Common myeloid progenitor, CD34-positive (primary cell): ENCODE results near the gene PIGW.

Experiments
- CTCF ChIA-PET: fragments of 350-600 bp; sonication (Branson Sonifier 250); formaldehyde crosslinking; loops from one replicate; lab custom pipeline; 2021; ENCODE audit warnings: antibody characterized with exemption; lab: Charles Lee
- POLR2A ChIA-PET: fragments of 350-600 bp; sonication (Branson Sonifier 250); formaldehyde crosslinking; loops from one replicate; lab custom pipeline; 2021; ENCODE audit warnings: antibody characterized with exemption; lab: Charles Lee
- DNase-seq, 3 donors: peaks; one replicate each; pipeline versions ENCODE4 v3.0.0 to v3.0.0-alpha.2; 2013
- H3K27ac ChIP-seq, 2 experiments: 1 replicate in 1 of 2; 2 replicates in 1 of 2; pipeline ENCODE4 v1.7.0; 2013; ENCODE audit warnings: inconsistent platforms in 2 of 2, low read length in 2 of 2, mild to moderate bottlenecking in 2 of 2, low read depth in 1 of 2, moderate library complexity in 1 of 2; ENCODE audit not compliant: severe bottlenecking in 2 of 2, insufficient read depth in 1 of 2, poor library complexity in 1 of 2
- H3K27me3 ChIP-seq, 5 experiments: replicated peaks in 2 of 5; 1 replicate in 3 of 5; 2 replicates in 2 of 5; pipeline versions ENCODE4 v1.6.1 to v1.7.0; 2013; ENCODE audit warnings: low read length in 4 of 5, mild to moderate bottlenecking in 2 of 5, moderate library complexity in 2 of 5, inconsistent platforms in 1 of 5; ENCODE audit not compliant: insufficient read depth in 5 of 5, control insufficient read depth in 4 of 5
- H3K36me3 ChIP-seq, 4 experiments: 1 replicate in 2 of 4; 2 replicates in 2 of 4; pipeline versions ENCODE4 v1.6.1 to v1.7.0; 2013; ENCODE audit warnings: low read length in 3 of 4, control low read depth in 1 of 4, mild to moderate bottlenecking in 1 of 4; ENCODE audit not compliant: control insufficient read depth in 4 of 4, insufficient read depth in 4 of 4
- H3K4me1 ChIP-seq, 4 experiments: 1 replicate in 3 of 4; 2 replicates in 1 of 4; pipeline versions ENCODE4 v1.6.1 to v1.7.1; 2013; ENCODE audit warnings: low read length in 3 of 4, mild to moderate bottlenecking in 3 of 4, control low read depth in 1 of 4, inconsistent platforms in 1 of 4, moderate library complexity in 1 of 4; ENCODE audit not compliant: control insufficient read depth in 4 of 4, insufficient read depth in 4 of 4; ENCODE audit errors: control extremely low read depth in 1 of 4
- H3K4me3 ChIP-seq, 7 experiments: 1 replicate in 4 of 7; 2 replicates in 3 of 7; pipeline versions ENCODE4 v1.5.1 to v1.7.0; 2013; ENCODE audit warnings: mild to moderate bottlenecking in 7 of 7, low read length in 6 of 7, moderate library complexity in 6 of 7, inconsistent platforms in 2 of 7, low read depth in 2 of 7, control low read depth in 1 of 7; ENCODE audit not compliant: insufficient read depth in 4 of 7, control insufficient read depth in 1 of 7; ENCODE audit errors: extremely low read depth in 1 of 7
- H3K9me3 ChIP-seq, 5 experiments: 1 replicate in 4 of 5; 2 replicates in 1 of 5; pipeline versions ENCODE4 v1.6.1 to v1.7.1; 2013; ENCODE audit warnings: low read length in 4 of 5, mild to moderate bottlenecking in 2 of 5, inconsistent platforms in 1 of 5, low read depth in 1 of 5, moderate library complexity in 1 of 5; ENCODE audit not compliant: control insufficient read depth in 4 of 5, insufficient read depth in 2 of 5; ENCODE audit errors: control extremely low read depth in 1 of 5
- WGBS: methylation state at CpG from one replicate; pipeline ENCODE4 v1.1.5; 2013; ENCODE audit not compliant: insufficient coverage; 5-methylcytosine and 5-hydroxymethylcytosine counted together

Gene PIGW

DNA sequence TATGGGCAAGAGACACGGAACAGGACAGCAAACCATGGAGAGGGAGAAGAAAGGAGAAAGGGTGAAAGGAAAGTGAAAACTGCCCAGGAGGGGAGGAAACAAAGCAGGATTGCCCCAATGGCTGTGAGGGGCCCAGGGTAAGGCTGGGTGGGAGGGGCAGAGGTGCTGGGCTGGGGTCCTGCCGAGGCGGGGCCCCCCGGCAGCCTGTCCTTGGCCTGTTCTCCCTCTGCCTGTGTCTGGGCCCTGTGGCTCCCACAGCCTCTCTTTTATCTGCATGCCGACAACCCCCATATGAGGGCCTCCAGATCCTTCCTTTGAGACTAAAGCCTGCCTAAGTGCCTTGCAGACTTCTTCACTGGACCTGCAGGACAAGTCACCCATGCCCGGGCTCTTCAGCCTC lies 32.8 kb upstream of the PIGW start:
- Histone ChIP-seq H3K4me3 (no peak overlapping the region), H3K36me3 (peaks cover 2 to 82% (median 67%) of the 10 kb centered on the region in 4 experiments), H3K4me1 (no peaks in the 10 kb centered on the region), H3K27me3 (no peaks in the 10 kb centered on the region), H3K27ac (no peak overlapping the region), H3K9me3 (no peaks in the 10 kb centered on the region)
- POLR2A ChIA-PET, result no interaction called here
- no peak for DNase-seq
- WGBS, result 98% methylated on average over 6 of the region's 6 CpGs
- CTCF ChIA-PET, result no interaction called here

DNA sequence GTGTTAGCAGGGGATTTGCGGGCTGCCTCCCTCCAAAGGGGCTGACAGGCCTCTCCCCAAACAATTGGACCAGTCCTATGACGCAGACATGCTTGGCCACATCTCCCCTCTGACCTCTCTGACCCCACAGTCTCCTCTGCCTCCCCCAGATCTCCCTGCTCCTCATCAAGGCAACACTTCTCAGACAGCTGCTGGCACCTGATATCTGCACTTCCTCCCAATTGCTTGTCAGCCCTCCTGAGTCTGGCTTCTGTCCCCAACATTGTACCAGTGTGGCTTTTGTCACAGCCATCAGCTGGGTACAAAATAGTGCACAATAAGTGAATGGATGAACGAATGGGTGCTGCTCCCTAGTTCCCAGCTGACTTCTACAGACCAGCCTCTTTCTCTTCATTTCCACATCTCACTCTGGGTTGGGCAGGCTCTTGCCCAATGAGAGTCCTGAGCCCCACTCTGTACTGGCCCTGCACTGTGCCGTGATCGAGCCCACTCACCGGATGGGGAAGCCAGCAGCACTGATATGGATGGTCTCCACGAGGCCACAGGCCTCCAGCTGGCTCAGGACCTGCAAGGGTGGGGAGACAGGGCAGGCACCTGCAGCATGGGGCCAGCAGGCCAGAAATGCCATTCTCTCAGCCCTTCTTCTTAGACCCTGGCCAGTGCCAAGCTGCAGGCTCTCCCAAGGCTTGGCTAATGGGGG lies 31.2 kb upstream of the PIGW start:
- ChIA-PET CTCF (no interaction called here), POLR2A (no interaction called here)
- H3K4me3 ChIP-seq, result no peak overlapping the region
- H3K27me3 ChIP-seq, result no peaks in the 10 kb centered on the region
- WGBS, result 98% methylated on average over 7 of the region's 7 CpGs
- H3K36me3 ChIP-seq, result peaks cover 2 to 84% (median 59%) of the 10 kb centered on the region in 4 experiments
- no peak for DNase-seq
- H3K4me1 ChIP-seq, result no peaks in the 10 kb centered on the region
- no peaks in the 10 kb centered on the region for H3K9me3 ChIP-seq
- H3K27ac ChIP-seq, result no peak overlapping the region

DNA sequence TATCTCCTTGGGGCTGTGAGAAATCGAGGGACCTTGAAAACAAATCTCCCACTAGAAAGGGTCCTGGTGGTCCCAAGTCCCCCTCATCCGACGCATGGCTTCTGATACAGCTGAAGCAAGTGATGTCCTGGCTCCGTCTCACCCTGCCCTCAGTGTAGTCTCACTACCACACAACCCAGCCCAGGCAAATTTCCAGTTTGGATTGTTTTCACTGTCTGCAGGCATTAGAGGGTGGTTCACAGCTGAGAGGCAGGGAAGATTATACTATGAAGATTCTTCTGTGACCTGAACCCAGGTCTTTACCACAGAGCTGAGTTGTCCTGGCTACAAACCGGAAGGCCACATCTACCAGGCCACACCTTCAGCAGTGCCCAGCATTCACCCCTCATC lies 30.6 kb upstream of the PIGW start:
- 100% methylated on average over 1 of the region's 5 CpGs for WGBS
- Histone ChIP-seq H3K4me3 (no peak overlapping the region), H3K36me3 (peaks cover 2 to 84% (median 59%) of the 10 kb centered on the region in 4 experiments), H3K4me1 (no peaks in the 10 kb centered on the region), H3K27me3 (no peaks in the 10 kb centered on the region), H3K27ac (no peak overlapping the region), H3K9me3 (no peaks in the 10 kb centered on the region)
- DNase-seq, result no peak
- ChIA-PET POLR2A (no interaction called here), CTCF (no interaction called here)

DNA sequence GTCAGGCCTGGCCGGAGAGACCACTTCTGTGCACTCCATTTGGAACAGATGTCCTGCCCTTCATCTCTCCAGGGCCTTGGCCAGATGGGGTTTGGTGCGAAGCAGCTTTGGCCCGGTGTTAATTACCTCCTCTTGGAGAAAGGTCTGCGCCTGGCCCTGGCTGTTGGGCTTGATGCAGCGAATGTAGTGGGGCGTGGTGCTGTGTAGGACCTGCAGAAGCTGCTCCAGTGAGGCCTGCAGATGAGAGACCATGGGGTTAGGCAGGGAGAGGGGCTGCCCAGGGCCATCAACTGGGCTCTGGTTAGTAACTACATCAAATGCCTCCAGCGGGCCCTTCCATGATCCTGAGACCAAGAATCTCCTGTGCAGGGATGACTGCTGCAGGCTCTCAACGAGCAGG lies 29.6 kb upstream of the PIGW start:
- CTCF ChIA-PET, result no interaction called here
- Histone ChIP-seq H3K9me3 (no peaks in the 10 kb centered on the region), H3K27ac (no peak overlapping the region), H3K36me3 (peaks cover 2 to 93% (median 62%) of the 10 kb centered on the region in 4 experiments), H3K27me3 (no peaks in the 10 kb centered on the region), H3K4me3 (no peak overlapping the region), H3K4me1 (no peaks in the 10 kb centered on the region)
- WGBS, result 95% methylated on average over 8 of the region's 8 CpGs
- POLR2A ChIA-PET, result no interaction called here
- no peak for DNase-seq

DNA sequence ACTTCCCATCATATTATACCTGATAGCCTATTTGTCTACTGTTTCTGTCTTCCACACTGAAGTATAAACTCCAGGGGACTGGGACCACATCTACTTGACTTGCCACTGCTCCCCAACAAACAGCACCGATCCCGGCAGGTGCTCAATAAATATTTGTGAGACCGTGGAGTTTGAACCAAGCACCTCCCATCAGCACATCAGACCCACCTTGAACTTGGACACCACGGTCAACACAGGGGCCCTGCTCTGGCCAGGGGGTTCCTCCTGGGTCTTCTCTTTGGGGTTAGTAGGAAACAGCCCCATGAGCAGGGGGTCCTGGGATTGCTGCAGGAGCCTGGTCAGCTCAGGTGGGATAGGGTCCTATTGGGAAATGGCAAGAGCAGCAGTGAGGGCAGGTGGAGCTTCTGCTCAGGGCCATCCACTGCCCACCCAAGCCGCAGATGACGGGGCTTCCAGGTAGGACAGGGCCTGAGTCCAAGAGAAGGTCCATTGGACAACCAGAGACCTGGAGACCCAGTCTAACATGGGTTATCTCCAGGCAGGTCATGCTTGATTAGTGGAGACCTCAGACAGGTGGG lies 28.4 kb upstream of the PIGW start:
- Histone ChIP-seq H3K27me3 (no peaks in the 10 kb centered on the region), H3K27ac (no peak overlapping the region), H3K36me3 (peaks cover 0 to 95% (median 63%) of the 10 kb centered on the region in 4 experiments), H3K4me1 (no peaks in the 10 kb centered on the region), H3K4me3 (no peak overlapping the region), H3K9me3 (no peaks in the 10 kb centered on the region)
- CTCF ChIA-PET, result no interaction called here
- WGBS, result 80% methylated on average over 6 of the region's 6 CpGs
- DNase-seq, result no peak
- POLR2A ChIA-PET, result no interaction called here

DNA sequence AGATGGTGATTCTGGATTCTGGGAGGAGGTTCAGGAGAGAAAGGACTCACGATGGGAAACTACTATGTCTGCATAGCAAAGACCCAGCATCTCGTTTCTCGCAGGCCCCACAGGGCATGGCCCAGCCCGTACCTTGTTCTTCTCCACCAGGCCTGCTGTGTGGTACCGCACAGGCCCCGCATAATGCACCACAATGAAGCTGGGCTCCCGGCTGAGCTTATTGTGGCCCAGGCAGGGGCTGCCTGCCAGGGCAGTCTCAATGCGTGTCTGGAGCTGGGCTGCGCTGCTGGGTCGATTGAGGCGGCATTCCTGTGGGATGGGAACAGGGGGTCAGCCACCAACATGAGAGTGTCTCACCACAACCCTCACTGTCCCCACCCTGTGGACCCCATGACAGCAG lies 28.0 kb upstream of the PIGW start:
- 100% methylated on average over 1 of the region's 11 CpGs for WGBS
- no peak overlapping the region for H3K27ac ChIP-seq
- no peaks in the 10 kb centered on the region for H3K27me3 ChIP-seq
- H3K9me3 ChIP-seq, result no peaks in the 10 kb centered on the region
- peaks cover 0 to 96% (median 64%) of the 10 kb centered on the region in 4 experiments for H3K36me3 ChIP-seq
- ChIA-PET CTCF (no interaction called here), POLR2A (no interaction called here)
- no peaks in the 10 kb centered on the region for H3K4me1 ChIP-seq
- no peak overlapping the region for H3K4me3 ChIP-seq
- no peak for DNase-seq

DNA sequence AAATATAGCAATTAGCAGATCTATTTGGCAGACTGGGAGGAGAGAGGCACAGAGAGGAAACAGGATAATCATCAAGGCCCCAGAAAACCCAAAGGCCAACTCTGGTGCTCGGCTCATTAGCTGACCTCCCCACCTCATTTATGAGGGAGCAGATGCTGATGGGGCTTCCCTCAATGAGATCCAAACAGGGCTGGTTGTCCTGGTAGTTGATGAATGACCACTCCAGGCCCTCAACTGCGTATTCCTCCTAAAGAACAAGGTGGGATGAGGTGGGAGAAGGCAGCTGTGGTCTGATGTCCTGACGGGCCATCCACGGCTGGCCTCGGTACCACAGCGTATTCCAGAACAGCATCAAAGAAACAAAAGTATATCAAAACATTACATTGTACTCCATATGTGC lies 27.5 kb upstream of the PIGW start:
- Histone ChIP-seq H3K9me3 (no peaks in the 10 kb centered on the region), H3K4me1 (no peaks in the 10 kb centered on the region), H3K36me3 (peaks cover 0 to 93% (median 61%) of the 10 kb centered on the region in 4 experiments), H3K27me3 (no peaks in the 10 kb centered on the region), H3K27ac (no peak overlapping the region), H3K4me3 (no peak overlapping the region)
- WGBS, result no CpG with 5 or more reads among the region's 6 CpGs
- ChIA-PET POLR2A (no interaction called here), CTCF (no interaction called here)
- no peak for DNase-seq
